Peyer's patch (tissue), 4 donors: ENCODE results near the gene U2AF1L4. TPM values are rescaled to one million over a fixed set of nuclear protein-coding genes. Genes with fewer than 3 reads are reported as not detected.

Experiments
- DNase-seq, 3 donors: peaks; one replicate each; pipeline ENCODE4 v3.0.0-alpha.2; 2017 to 2019
- H3K27ac ChIP-seq, 4 donors: fragments of 200-600 bp; sonication (generic); one replicate each; pipeline ENCODE4 v1.5.1; 2016 to 2019
- H3K27me3 ChIP-seq, 2 donors: fragments of 200-600 bp; sonication (generic); one replicate each; pipeline ENCODE4 v1.5.1; 2019
- H3K36me3 ChIP-seq, 3 donors: fragments of 200-600 bp; sonication (generic); one replicate each; pipeline ENCODE4 v1.5.1; 2016 to 2019
- H3K4me1 ChIP-seq, 4 donors: fragments of 200-600 bp; sonication (generic); one replicate each; pipeline ENCODE4 v1.5.1; 2016 to 2019
- H3K4me3 ChIP-seq, 4 donors: fragments of 200-600 bp; sonication (generic); 1 replicate in 3 of 4; 2 replicates in 1 of 4; pipeline ENCODE4 v1.5.1; 2016 to 2019; ENCODE audit warnings: mild to moderate bottlenecking in 1 of 4
- H3K9me3 ChIP-seq, 4 donors: fragments of 200-600 bp; sonication (generic); one replicate each; pipeline ENCODE4 v1.5.1; 2016 to 2019; ENCODE audit warnings: mild to moderate bottlenecking in 1 of 4
- POLR2A ChIP-seq, 2 donors: fragments of 450-650 bp; IDR thresholded peaks; one replicate each; pipeline ENCODE4 v1.5.1; 2017; ENCODE audit warnings: antibody characterized with exemption in 2 of 2, mild to moderate bottlenecking in 2 of 2, moderate library complexity in 2 of 2
- total RNA-seq, 4 donors: library from RNA; depleted of rRNA; stranded (reverse); fragments of >200 nt; gene quantifications; one replicate each; pipeline ENCODE4 v1.1.0, GENCODE V29; 2016
- TF ChIP-seq, protein P1 (sequence below), 6 experiments: fragments of 450-650 bp in 4 of 6; fragments of 200-600 bp in 2 of 6; sonication (generic) in 1 of 6; IDR thresholded peaks; one replicate each; pipeline ENCODE4 v1.5.1; 2017 to 2019; ENCODE audit warnings: antibody characterized with exemption in 6 of 6, mild to moderate bottlenecking in 3 of 6, moderate library complexity in 1 of 6

The U2AF1L4 gene
- total RNA-seq, 4 donors from 2014 or later, result 14.5 to 70.5 (median 34.6) TPM

DNA sequence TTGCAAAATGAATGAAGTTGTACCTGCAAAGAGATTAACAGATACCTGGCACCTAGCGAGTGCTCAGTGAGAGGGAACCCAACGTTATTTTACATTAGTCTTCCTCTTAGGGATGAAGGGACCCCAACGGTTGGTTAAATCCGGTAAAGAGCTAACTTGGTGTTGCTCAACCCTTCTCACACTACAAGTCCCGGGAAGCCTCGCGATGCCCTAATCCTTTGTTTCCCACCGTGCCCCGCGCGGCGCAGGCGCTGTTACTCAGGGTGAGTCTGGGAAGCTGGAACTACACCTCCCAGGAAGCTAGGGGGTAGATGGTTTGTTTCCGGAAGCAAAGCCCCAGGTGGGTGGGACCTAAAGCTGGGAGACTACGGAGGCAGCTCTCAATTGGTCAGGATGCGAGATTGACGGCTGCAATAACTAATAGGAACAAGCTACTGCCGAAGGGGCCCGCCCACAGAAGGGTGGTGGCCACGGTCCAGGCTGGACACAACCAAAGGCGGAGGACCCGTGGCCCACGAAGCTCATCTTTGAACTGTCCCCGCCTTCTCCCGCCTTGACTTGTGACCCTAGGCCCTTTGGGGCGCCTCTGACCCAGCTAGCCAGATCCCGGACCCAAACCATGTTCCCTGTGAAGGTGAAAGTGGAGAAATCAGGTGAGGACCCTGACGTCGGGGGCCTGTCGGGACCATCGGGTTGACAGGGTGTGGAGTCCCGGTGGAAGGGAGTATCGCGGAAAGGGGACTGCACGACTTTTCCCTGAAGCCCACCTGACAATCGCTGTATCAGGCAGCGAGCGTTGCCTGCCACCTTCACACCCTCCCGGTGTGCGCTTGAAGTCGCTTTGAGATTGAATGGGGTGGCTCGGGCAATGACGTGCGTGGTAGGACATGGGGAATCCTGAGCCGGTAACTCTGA, 3.1 kb upstream of the U2AF1L4 start, which contains the start of gene LIN37:
LIN37 (plus strand) TSS at position 471 of the 915 bp plus-strand sequence; CDS start at position 620, 149 bp downstream.
- peak within 1 kb of the TSS; percentile 69 to 96 (median 86) for H3K4me3 ChIP-seq
- peaks cover 3 to 37% (median 19%) of the 10 kb centered on the region in 4 donors for H3K4me1 ChIP-seq
- TF ChIP-seq, protein P1, sequence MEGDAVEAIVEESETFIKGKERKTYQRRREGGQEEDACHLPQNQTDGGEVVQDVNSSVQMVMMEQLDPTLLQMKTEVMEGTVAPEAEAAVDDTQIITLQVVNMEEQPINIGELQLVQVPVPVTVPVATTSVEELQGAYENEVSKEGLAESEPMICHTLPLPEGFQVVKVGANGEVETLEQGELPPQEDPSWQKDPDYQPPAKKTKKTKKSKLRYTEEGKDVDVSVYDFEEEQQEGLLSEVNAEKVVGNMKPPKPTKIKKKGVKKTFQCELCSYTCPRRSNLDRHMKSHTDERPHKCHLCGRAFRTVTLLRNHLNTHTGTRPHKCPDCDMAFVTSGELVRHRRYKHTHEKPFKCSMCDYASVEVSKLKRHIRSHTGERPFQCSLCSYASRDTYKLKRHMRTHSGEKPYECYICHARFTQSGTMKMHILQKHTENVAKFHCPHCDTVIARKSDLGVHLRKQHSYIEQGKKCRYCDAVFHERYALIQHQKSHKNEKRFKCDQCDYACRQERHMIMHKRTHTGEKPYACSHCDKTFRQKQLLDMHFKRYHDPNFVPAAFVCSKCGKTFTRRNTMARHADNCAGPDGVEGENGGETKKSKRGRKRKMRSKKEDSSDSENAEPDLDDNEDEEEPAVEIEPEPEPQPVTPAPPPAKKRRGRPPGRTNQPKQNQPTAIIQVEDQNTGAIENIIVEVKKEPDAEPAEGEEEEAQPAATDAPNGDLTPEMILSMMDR (IDR thresholded peaks at IDR 0.05), result peak in 5 of 6 experiments; percentile 11 to 52 (median 43)
- TF ChIP-seq POLR2A (IDR thresholded peaks at IDR 0.05), result peak; percentile 68 to 87
- peaks cover 0 to 16% (median 0%) of the 10 kb centered on the region in 3 donors for H3K36me3 ChIP-seq
- H3K27ac ChIP-seq, result peak within 1 kb of the TSS; percentile 78 to 89 (median 82)
- H3K27me3 ChIP-seq, result no peaks in the 10 kb centered on the region
- no peaks in the 10 kb centered on the region for H3K9me3 ChIP-seq
- DNase-seq, result peak; percentile 97 to 100 (median 100)

DNA sequence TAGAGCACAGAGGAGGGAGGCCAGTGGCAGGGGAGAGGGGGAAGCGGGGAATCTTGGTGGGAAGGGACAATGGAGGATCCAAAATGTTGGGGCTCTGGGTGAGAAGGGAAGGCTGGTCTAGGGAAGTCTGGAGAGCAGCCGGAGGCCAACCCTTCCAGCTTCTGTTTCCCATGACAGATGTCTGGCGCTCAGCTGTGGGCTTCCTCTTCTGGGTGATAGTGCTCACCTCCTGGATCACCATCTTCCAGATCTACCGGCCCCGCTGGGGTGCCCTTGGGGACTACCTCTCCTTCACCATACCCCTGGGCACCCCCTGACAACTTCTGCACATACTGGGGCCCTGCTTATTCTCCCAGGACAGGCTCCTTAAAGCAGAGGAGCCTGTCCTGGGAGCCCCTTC, 1.3 kb upstream of the U2AF1L4 start:
- DNase-seq, result no peak
- no peak for TF ChIP-seq POLR2A (IDR thresholded peaks at IDR 0.05)
- TF ChIP-seq, protein P1 (IDR thresholded peaks at IDR 0.05), result no peak
- no peaks in the 10 kb centered on the region for H3K27me3 ChIP-seq
- no peaks in the 10 kb centered on the region for H3K9me3 ChIP-seq
- H3K4me1 ChIP-seq, result peaks cover 3 to 37% (median 24%) of the 10 kb centered on the region in 4 donors
- H3K4me3 ChIP-seq, result peak overlapping the region in 2 of 4 donors; percentile 63 to 80
- peaks cover 0 to 5% (median 0%) of the 10 kb centered on the region in 3 donors for H3K36me3 ChIP-seq
- H3K27ac ChIP-seq, result no peak overlapping the region

DNA sequence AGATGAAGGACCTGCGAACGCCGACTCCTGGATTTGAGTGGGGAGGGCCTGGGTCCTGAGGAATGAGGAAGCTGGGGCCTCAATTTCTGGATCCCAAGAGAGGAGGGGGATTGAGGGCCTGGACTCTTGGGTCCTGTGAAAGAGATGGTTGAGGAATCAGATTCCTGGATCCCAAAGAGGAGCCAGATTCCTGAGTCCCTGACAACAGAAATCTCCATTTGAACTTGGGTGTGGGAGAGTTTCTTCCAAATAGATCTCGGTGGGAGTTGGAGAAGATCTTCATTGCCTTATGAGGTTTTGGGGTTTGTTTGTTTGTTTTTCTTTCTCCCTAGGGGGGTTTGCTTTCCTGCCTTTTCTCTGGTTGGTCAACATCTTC, 857 bp upstream of the U2AF1L4 start:
- no peak for DNase-seq
- peaks cover 3 to 37% (median 24%) of the 10 kb centered on the region in 4 donors for H3K4me1 ChIP-seq
- no peaks in the 10 kb centered on the region for H3K27me3 ChIP-seq
- no peak for TF ChIP-seq POLR2A (IDR thresholded peaks at IDR 0.05)
- TF ChIP-seq, protein P1 (IDR thresholded peaks at IDR 0.05), result no peak
- H3K36me3 ChIP-seq, result peaks cover 0 to 5% (median 0%) of the 10 kb centered on the region in 3 donors
- peak overlapping the region; percentile 71 to 100 (median 98) for H3K27ac ChIP-seq
- no peaks in the 10 kb centered on the region for H3K9me3 ChIP-seq
- peak overlapping the region; percentile 63 to 93 (median 78) for H3K4me3 ChIP-seq

DNA sequence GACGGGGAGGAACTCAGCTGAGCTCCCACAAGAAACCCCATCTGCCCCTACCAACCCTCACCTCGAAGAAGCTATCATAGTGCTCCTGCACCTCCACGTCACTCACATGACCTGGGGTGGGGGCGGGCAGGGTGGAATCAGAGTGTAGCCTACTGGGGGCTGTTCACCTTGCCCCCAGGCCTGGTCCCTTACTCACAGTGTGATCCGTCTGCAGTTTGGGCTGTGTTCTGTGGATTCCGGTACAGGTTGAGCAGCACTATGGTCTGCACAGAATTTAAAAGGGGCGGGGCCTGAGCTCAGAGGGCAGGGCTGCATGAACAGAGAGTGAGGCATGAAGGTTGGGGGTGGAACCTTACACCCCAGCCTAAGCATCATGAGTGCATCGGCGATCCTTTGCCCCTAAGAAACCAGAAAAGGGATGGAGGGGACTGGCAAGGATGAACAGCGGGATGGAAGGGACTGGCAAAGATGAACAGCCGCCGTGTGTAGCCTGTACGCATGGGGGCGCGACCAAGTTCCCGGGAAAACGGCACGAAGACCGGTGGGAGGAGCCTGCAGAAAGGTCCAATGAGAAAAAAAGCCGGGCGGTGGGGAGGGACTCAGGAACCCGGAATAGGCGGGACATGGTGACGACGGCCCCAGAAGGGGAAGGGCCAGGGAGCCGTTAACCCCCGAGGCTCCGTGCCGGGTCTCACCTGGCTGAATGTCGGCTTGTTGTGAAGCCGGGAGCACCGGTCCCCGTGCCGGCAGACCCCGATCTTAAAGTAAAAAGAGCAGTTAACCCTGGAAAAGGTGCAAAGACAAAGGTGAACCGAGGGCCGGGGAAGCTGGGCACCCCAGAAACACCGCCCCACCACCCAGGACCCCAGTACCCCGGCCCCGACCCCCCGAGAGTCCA, 539 bp downstream of the U2AF1L4 start:
- Histone ChIP-seq H3K36me3 (peaks cover 0 to 5% (median 0%) of the 10 kb centered on the region in 3 donors), H3K4me1 (peaks cover 3 to 39% (median 27%) of the 10 kb centered on the region in 4 donors), H3K27ac (peak overlapping the region; percentile 98 to 100 (median 98)), H3K9me3 (no peaks in the 10 kb centered on the region), H3K4me3 (peak overlapping the region; percentile 63 to 93 (median 78)), H3K27me3 (no peaks in the 10 kb centered on the region)
- DNase-seq, result peak; percentile 95 to 98 (median 95)
- TF ChIP-seq, protein P1 (IDR thresholded peaks at IDR 0.05), result peak in 3 of 6 experiments; percentile 30 to 43 (median 40)
- peak in 1 of 2 donors; percentile 80 for TF ChIP-seq POLR2A (IDR thresholded peaks at IDR 0.05)
